ENCODE measurements around the gene MAB21L4. TPM values are rescaled to one million over a fixed set of nuclear protein-coding genes. Genes with fewer than 3 reads are reported as not detected.

MAB21L4 gene
- total RNA-seq, 4 donors from 2014 or later, result not detected

- peaks cover 5 to 13% (median 8%) of the 10 kb centered on the region in 3 donors for H3K27me3 ChIP-seq
- no peak overlapping the region for H3K27ac ChIP-seq
- intact Hi-C loops (cut with DNase I; ENCODE audit: low total_unique reads), result loop anchor here (5.0 to 10.0 kb wide), 3 partner anchors 79 to 234 kb away; partner anchors contain the start of genes MTERF4 and PASK
- no peaks in the 10 kb centered on the region for H3K9me3 ChIP-seq
- H3K4me1 ChIP-seq, result peaks cover 3 to 6% of the 10 kb centered on the region in 2 donors
- DNase-seq (no peak), ATAC-seq (no peak)
- no peaks in the 10 kb centered on the region for H3K36me3 ChIP-seq
- no peak overlapping the region for H3K4me3 ChIP-seq
- in situ Hi-C loops (cut with MboI; ENCODE audit: low sequenced_read_pairs in 4 of 4), result no loop called here
- TF ChIP-seq POLR2A (IDR thresholded peaks at IDR 0.05) (no peak), CTCF (IDR thresholded peaks at IDR 0.05 in 4 of 5, conservative IDR thresholded peaks at IDR 0.05 in 1 of 5) (no peak)
Measured at GRCh38 chr2:240912878-240913809, 17.2 kb upstream of the MAB21L4 start.

DNA sequence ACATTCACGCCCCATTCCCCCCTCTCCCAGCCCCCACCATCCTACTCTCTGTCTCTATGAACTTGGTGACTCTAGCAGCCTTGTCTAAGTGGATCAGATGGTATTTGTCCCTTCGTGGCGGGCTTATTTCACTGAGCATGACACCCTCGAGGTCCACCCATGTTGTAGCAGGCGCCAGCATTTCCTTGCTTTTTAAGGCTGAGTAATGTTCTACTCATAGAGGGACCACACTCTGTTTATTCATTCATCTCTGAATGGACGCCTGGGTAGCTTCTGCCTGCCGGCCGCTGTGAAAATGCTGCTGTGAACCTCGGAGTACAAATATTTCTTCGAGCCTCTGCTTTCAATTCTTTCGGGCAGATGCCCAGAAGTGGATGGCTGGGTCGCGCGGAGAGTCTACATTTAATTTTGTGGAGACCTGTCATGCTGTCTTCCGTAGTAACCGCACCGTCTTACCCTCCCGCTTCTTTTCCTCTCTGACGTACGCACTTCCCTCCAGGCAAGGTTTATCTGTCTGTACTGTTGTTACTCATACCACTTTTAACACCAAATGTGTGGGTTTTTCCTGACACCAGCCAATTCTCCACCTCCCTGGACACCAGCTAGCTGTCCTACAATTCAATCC, 15.8 kb upstream of the MAB21L4 start:
- TF ChIP-seq CTCF (IDR thresholded peaks at IDR 0.05 in 4 of 5, conservative IDR thresholded peaks at IDR 0.05 in 1 of 5) (no peak), POLR2A (IDR thresholded peaks at IDR 0.05) (no peak)
- Histone ChIP-seq H3K9me3 (no peaks in the 10 kb centered on the region), H3K27ac (no peak overlapping the region), H3K36me3 (no peaks in the 10 kb centered on the region), H3K27me3 (peaks cover 5 to 13% (median 12%) of the 10 kb centered on the region in 3 donors), H3K4me1 (peaks cover 3 to 6% of the 10 kb centered on the region in 2 donors), H3K4me3 (no peak overlapping the region)
- ATAC-seq (no peak), DNase-seq (no peak)
- intact Hi-C loops (cut with DNase I; ENCODE audit: low total_unique reads), result loop anchor here (5.0 to 10.0 kb wide), 3 partner anchors 81 to 236 kb away; partner anchors contain the start of genes MTERF4 and PASK
- in situ Hi-C loops (cut with MboI; ENCODE audit: low sequenced_read_pairs in 4 of 4), result no loop called here

DNA sequence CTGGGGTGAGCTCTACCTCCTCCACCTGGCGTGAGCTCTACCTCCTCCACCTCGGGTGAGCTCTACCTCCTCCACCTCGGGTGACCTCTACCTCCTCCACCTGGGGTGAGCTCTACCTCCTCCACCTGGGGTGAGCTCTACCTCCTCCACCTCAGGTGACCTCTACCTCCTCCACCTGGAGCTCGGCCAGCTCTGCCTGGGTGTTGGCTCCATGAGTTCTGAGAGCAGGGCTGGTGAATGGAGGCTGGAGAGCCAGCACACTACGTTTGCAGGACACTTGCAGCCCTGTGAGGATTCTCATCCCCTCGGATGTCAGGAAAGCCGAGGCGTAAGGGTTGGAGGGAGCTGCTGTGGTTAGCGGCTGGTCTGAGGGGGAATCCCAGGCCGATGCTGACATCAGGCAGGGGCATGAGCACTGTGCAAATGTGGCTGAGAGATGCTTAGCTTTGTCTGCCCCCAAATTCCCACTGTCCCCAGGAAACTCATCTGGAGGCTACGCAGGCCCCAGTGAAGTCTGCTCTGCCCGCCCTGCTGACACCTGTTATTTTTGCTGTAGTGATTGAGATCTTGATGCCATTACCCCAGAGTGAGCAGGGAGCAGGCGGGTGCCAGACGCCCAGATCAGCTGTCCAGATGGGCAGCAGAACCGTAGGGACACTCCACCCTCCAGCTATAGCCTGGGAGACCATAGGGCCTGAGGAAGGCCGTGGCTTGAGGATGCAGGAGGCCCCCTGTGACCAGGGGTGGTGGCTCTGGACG, 13.4 kb upstream of the MAB21L4 start:
- no peak overlapping the region for H3K27ac ChIP-seq
- H3K4me3 ChIP-seq, result no peak overlapping the region
- no peaks in the 10 kb centered on the region for H3K36me3 ChIP-seq
- peaks cover 0 to 3% (median 0%) of the 10 kb centered on the region in 3 donors for H3K27me3 ChIP-seq
- intact Hi-C loops (cut with DNase I; ENCODE audit: low total_unique reads) (no loop called here), in situ Hi-C loops (cut with MboI; ENCODE audit: low sequenced_read_pairs in 4 of 4) (no loop called here)
- H3K4me1 ChIP-seq, result peaks cover 1 to 6% of the 10 kb centered on the region in 2 donors
- no peak for ATAC-seq
- H3K9me3 ChIP-seq, result no peaks in the 10 kb centered on the region
- TF ChIP-seq CTCF (IDR thresholded peaks at IDR 0.05 in 4 of 5, conservative IDR thresholded peaks at IDR 0.05 in 1 of 5) (no peak), POLR2A (IDR thresholded peaks at IDR 0.05) (no peak)
- no peak for DNase-seq

- Histone ChIP-seq H3K4me3 (no peak overlapping the region), H3K9me3 (no peaks in the 10 kb centered on the region), H3K27ac (no peak overlapping the region), H3K27me3 (peaks cover 0 to 3% (median 0%) of the 10 kb centered on the region in 3 donors), H3K4me1 (no peaks in the 10 kb centered on the region), H3K36me3 (no peaks in the 10 kb centered on the region)
- in situ Hi-C loops (cut with MboI; ENCODE audit: low sequenced_read_pairs in 4 of 4), result no loop called here
- DNase-seq, result no peak
- TF ChIP-seq POLR2A (IDR thresholded peaks at IDR 0.05) (no peak), CTCF (IDR thresholded peaks at IDR 0.05 in 4 of 5, conservative IDR thresholded peaks at IDR 0.05 in 1 of 5) (no peak)
- ATAC-seq, result no peak
- intact Hi-C loops (cut with DNase I; ENCODE audit: low total_unique reads), result no loop called here
Measured at GRCh38 chr2:240906911-240907590, 11.1 kb upstream of the MAB21L4 start.

Measured in gastrocnemius medialis (tissue), 4 donors.